CD4-positive, CD25-positive, alpha-beta regulatory T cell (primary cell): ENCODE data around the gene CEP112. TPM values are rescaled to one million over a fixed set of nuclear protein-coding genes. Genes with fewer than 3 reads are reported as not detected.

Experiments
- ATAC-seq, 2 donors: fragments of 150-1000 bp; cut with Tn5 transposase; one replicate each; pipeline ENCODE4 v1.10.0; 2021; ENCODE audit warnings: low read depth in 2 of 2, moderate number of reproducible peaks in 2 of 2, moderate library complexity in 1 of 2
- DNase-seq, 3 donors: peaks; one replicate each; pipeline versions ENCODE4 v3.0.0 to v3.0.0-alpha.2; 2012 to 2022; ENCODE audit warnings: mixed read lengths in 1 of 3
- H3K27ac ChIP-seq: one replicate; pipeline ENCODE4 v1.7.0; 2013; ENCODE audit warnings: mild to moderate bottlenecking, low read length; ENCODE audit not compliant: insufficient read depth, poor library complexity, severe bottlenecking
- H3K27me3 ChIP-seq: one replicate; pipeline ENCODE4 v1.7.0; 2013; ENCODE audit warnings: low read length; ENCODE audit not compliant: control insufficient read depth, insufficient read depth
- H3K36me3 ChIP-seq: one replicate; pipeline ENCODE4 v1.7.0; 2013; ENCODE audit warnings: mild to moderate bottlenecking, low read length, moderate library complexity; ENCODE audit not compliant: control insufficient read depth, insufficient read depth
- H3K4me1 ChIP-seq: 2 replicates; pipeline ENCODE4 v1.7.0; 2013; ENCODE audit warnings: mild to moderate bottlenecking, low read length; ENCODE audit not compliant: insufficient read depth, control insufficient read depth, poor library complexity, severe bottlenecking
- H3K4me3 ChIP-seq: one replicate; pipeline ENCODE4 v1.7.0; 2013; ENCODE audit warnings: low read depth, mild to moderate bottlenecking, low read length, moderate library complexity
- H3K9me3 ChIP-seq, 2 experiments: 1 replicate in 1 of 2; 2 replicates in 1 of 2; pipeline ENCODE4 v1.7.0; 2013; ENCODE audit warnings: low read length in 2 of 2, mild to moderate bottlenecking in 1 of 2, moderate library complexity in 1 of 2; ENCODE audit not compliant: control insufficient read depth in 2 of 2
- H3K27ac Mint-ChIP-seq, 3 donors: one replicate each; pipeline ENCODE4 v1.8.0; 2020 to 2022; ENCODE audit warnings: mild to moderate bottlenecking in 3 of 3, mixed read lengths in 3 of 3, moderate library complexity in 2 of 3
- H3K27me3 Mint-ChIP-seq: one replicate; pipeline ENCODE4 v1.8.0; 2022; ENCODE audit warnings: mild to moderate bottlenecking, mixed read lengths
- H3K36me3 Mint-ChIP-seq: one replicate; pipeline ENCODE4 v1.8.0; 2020; ENCODE audit warnings: mixed read lengths
- H3K4me1 Mint-ChIP-seq, 4 donors: one replicate each; pipeline ENCODE4 v1.8.0; 2020 to 2022; ENCODE audit warnings: mixed read lengths in 4 of 4, mild to moderate bottlenecking in 1 of 4
- H3K4me3 Mint-ChIP-seq, 4 donors: one replicate each; pipeline ENCODE4 v1.8.0; 2020 to 2022; ENCODE audit warnings: mild to moderate bottlenecking in 4 of 4, mixed read lengths in 4 of 4, moderate library complexity in 3 of 4
- H3K9me3 Mint-ChIP-seq, 7 donors: one replicate each; pipeline ENCODE4 v1.8.0; 2020 to 2022; ENCODE audit warnings: mixed read lengths in 7 of 7, mild to moderate bottlenecking in 3 of 7, moderate library complexity in 2 of 7
- polyA plus RNA-seq, 4 donors: library from polyadenylated mRNA; unstranded; fragments of 300-500 nt; fragmentation: Illumina TruSeq; gene quantifications; one replicate each; pipeline ENCODE4 v1.2.3, GENCODE V29; 2021
- total RNA-seq: library from RNA; stranded (reverse); gene quantifications from one replicate; pipeline ENCODE4 v1.2.3, GENCODE V29; 2022

CEP112 gene
- total and polyA plus RNA-seq, 5 donors from 2014 or later, result 0.15 to 2.3 (median 0.54) TPM; not detected in 1

DNA sequence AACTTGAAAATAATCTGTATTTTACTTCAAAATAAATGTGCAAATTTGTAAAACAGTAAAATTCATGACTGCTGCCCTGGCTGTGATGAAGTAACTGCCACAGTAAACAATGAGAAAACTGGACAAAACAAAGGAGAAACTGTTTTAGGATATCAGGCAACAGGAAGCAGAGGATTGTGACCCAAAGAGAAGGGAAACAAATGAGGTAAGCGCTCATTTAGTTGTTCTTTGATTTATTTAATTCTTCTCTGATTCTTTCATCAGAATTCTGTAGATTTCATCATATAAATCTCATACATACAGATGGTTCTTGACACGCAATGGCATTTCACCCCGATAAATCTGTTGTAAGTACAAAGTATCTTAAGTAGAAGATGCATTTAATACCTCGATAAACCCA lies 432.4 kb downstream of the CEP112 start:
- DNase-seq (no peak), ATAC-seq (no peak)
- Mint-ChIP-seq H3K4me3 (no peak overlapping the region), H3K27me3 (peaks cover 6% of the 10 kb centered on the region), H3K36me3 (peaks cover 6% of the 10 kb centered on the region), H3K4me1 (no peaks in the 10 kb centered on the region), H3K9me3 (peaks cover 0 to 4% (median 0%) of the 10 kb centered on the region in 7 donors), H3K27ac (no peak overlapping the region)
- H3K36me3 ChIP-seq, result no peaks in the 10 kb centered on the region
- no peak overlapping the region for H3K27ac ChIP-seq
- H3K27me3 ChIP-seq, result peaks cover 2% of the 10 kb centered on the region
- no peak overlapping the region for H3K4me3 ChIP-seq
- no peaks in the 10 kb centered on the region for H3K9me3 ChIP-seq
- H3K4me1 ChIP-seq, result no peaks in the 10 kb centered on the region

- no peak for DNase-seq
Observed at GRCh38 chr17:65756760-65757159, 435.2 kb downstream of the CEP112 start.

DNA sequence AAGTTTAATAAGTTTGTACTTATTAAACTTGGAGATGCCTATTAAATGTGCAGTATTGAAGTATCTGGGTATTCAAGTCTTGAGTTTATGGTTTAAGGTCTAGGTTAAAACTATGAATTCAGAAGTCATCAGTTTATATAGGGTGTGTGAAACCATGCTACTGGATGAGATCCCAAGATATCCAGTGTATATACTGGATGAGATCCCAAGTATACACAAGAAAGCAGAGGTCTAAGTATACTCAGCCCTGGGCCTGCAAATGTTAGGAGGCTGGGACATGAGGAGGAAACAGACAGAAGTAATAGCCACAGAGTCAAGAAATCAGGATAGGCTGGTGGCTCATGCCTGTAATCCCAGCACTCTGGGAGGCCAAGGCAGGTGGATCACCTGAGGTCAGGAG lies 436.1 kb downstream of the CEP112 start:
- DNase-seq (no peak), ATAC-seq (no peak)
- H3K27ac Mint-ChIP-seq, result no peak overlapping the region
- H3K4me3 Mint-ChIP-seq, result no peak overlapping the region
- Histone ChIP-seq H3K4me3 (no peak overlapping the region), H3K9me3 (no peaks in the 10 kb centered on the region), H3K27ac (no peak overlapping the region), H3K36me3 (no peaks in the 10 kb centered on the region), H3K27me3 (no peaks in the 10 kb centered on the region), H3K4me1 (peaks cover 5% of the 10 kb centered on the region)
- peaks cover 0 to 3% (median 0%) of the 10 kb centered on the region in 7 donors for H3K9me3 Mint-ChIP-seq
- H3K36me3 Mint-ChIP-seq, result peaks cover 6% of the 10 kb centered on the region
- H3K27me3 Mint-ChIP-seq, result no peaks in the 10 kb centered on the region
- peaks cover 2 to 18% (median 7%) of the 10 kb centered on the region in 4 donors for H3K4me1 Mint-ChIP-seq

More at GRCh38 chr17:65756760-65757159, 435.2 kb downstream of the CEP112 start:
- no peaks in the 10 kb centered on the region for H3K36me3 ChIP-seq
- no peaks in the 10 kb centered on the region for H3K27me3 Mint-ChIP-seq
- H3K27ac Mint-ChIP-seq, result no peak overlapping the region
- H3K27ac ChIP-seq, result no peak overlapping the region
- H3K4me3 ChIP-seq, result no peak overlapping the region
- H3K27me3 ChIP-seq, result no peaks in the 10 kb centered on the region
- H3K4me1 ChIP-seq, result no peaks in the 10 kb centered on the region
- no peak for ATAC-seq
- H3K4me1 Mint-ChIP-seq, result peaks cover 0 to 10% (median 0%) of the 10 kb centered on the region in 4 donors
- peaks cover 6% of the 10 kb centered on the region for H3K36me3 Mint-ChIP-seq
- H3K4me3 Mint-ChIP-seq, result no peak overlapping the region
- no peaks in the 10 kb centered on the region for H3K9me3 ChIP-seq
- peaks cover 0 to 3% (median 0%) of the 10 kb centered on the region in 7 donors for H3K9me3 Mint-ChIP-seq

- ATAC-seq, result no peak
- Histone ChIP-seq H3K4me3 (no peak overlapping the region), H3K36me3 (no peaks in the 10 kb centered on the region), H3K27me3 (no peaks in the 10 kb centered on the region), H3K4me1 (peaks cover 13% of the 10 kb centered on the region), H3K27ac (no peak overlapping the region), H3K9me3 (no peaks in the 10 kb centered on the region)
- peaks cover 6 to 27% (median 12%) of the 10 kb centered on the region in 4 donors for H3K4me1 Mint-ChIP-seq
- no peak overlapping the region for H3K27ac Mint-ChIP-seq
- DNase-seq, result no peak
- peaks cover 6% of the 10 kb centered on the region for H3K36me3 Mint-ChIP-seq
- no peak overlapping the region for H3K4me3 Mint-ChIP-seq
- H3K27me3 Mint-ChIP-seq, result no peaks in the 10 kb centered on the region
- H3K9me3 Mint-ChIP-seq, result peaks cover 0 to 4% (median 0%) of the 10 kb centered on the region in 7 donors
Observed at GRCh38 chr17:65754630-65755029, 437.3 kb downstream of the CEP112 start.

- Histone ChIP-seq H3K27me3 (no peaks in the 10 kb centered on the region), H3K4me3 (no peak overlapping the region), H3K4me1 (peaks cover 13% of the 10 kb centered on the region), H3K27ac (no peak overlapping the region), H3K36me3 (no peaks in the 10 kb centered on the region), H3K9me3 (no peaks in the 10 kb centered on the region)
- Mint-ChIP-seq H3K27ac (no peak overlapping the region), H3K4me1 (peaks cover 6 to 27% (median 12%) of the 10 kb centered on the region in 4 donors), H3K9me3 (peaks cover 0 to 4% (median 0%) of the 10 kb centered on the region in 7 donors), H3K36me3 (peaks cover 6% of the 10 kb centered on the region), H3K4me3 (no peak overlapping the region), H3K27me3 (no peaks in the 10 kb centered on the region)
- no peak for DNase-seq
- no peak for ATAC-seq
Observed at GRCh38 chr17:65754081-65754480, 437.9 kb downstream of the CEP112 start.

- no peaks in the 10 kb centered on the region for H3K27me3 Mint-ChIP-seq
- Histone ChIP-seq H3K27me3 (no peaks in the 10 kb centered on the region), H3K27ac (no peak overlapping the region), H3K36me3 (no peaks in the 10 kb centered on the region), H3K4me3 (no peak overlapping the region), H3K4me1 (peaks cover 13% of the 10 kb centered on the region), H3K9me3 (no peaks in the 10 kb centered on the region)
- peaks cover 6 to 27% (median 12%) of the 10 kb centered on the region in 4 donors for H3K4me1 Mint-ChIP-seq
- H3K9me3 Mint-ChIP-seq, result peaks cover 0 to 4% (median 0%) of the 10 kb centered on the region in 7 donors
- no peak overlapping the region for H3K4me3 Mint-ChIP-seq
- no peak for DNase-seq
- no peak overlapping the region for H3K27ac Mint-ChIP-seq
- peaks cover 6% of the 10 kb centered on the region for H3K36me3 Mint-ChIP-seq
- no peak for ATAC-seq
Observed at GRCh38 chr17:65753348-65753747, 438.6 kb downstream of the CEP112 start.

DNA sequence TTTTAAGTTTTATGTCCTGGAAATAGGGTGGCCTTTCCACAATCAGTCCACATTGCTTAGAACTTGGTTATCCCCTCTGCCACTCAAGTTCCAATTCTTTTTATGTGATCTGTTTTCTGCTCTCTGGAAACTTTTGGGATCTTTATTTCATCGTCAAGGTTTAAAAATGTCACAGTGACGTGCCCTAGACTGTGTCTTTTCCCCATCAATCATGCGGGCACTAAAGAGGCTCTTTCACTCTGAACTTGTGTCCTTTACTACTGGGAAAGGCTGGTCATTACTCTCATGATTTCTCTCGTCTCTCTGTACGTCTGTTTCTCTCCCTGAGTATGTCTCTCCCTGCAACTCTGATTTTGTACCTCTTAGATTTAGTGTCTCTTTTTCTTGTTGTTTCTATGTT lies 440.7 kb downstream of the CEP112 start:
- Histone ChIP-seq H3K27me3 (no peaks in the 10 kb centered on the region), H3K9me3 (no peaks in the 10 kb centered on the region), H3K4me3 (no peak overlapping the region), H3K36me3 (no peaks in the 10 kb centered on the region), H3K27ac (no peak overlapping the region), H3K4me1 (peaks cover 13% of the 10 kb centered on the region)
- Mint-ChIP-seq H3K9me3 (peaks cover 0 to 4% (median 0%) of the 10 kb centered on the region in 7 donors), H3K4me3 (peak overlapping the region in 1 of 4 donors; percentile 11), H3K27me3 (no peaks in the 10 kb centered on the region), H3K27ac (no peak overlapping the region), H3K36me3 (peaks cover 6% of the 10 kb centered on the region), H3K4me1 (peaks cover 6 to 30% (median 12%) of the 10 kb centered on the region in 4 donors)
- DNase-seq (no peak), ATAC-seq (no peak)

- H3K27me3 Mint-ChIP-seq, result no peaks in the 10 kb centered on the region
- peak; percentile 19 to 63 (median 61) for DNase-seq
- H3K9me3 Mint-ChIP-seq, result peaks cover 0 to 4% (median 0%) of the 10 kb centered on the region in 7 donors
- peak overlapping the region; percentile 7 to 45 (median 27) for H3K27ac Mint-ChIP-seq
- peak; percentile 75 to 83 for ATAC-seq
- Histone ChIP-seq H3K36me3 (no peaks in the 10 kb centered on the region), H3K27ac (peak overlapping the region; percentile 8), H3K4me3 (no peak overlapping the region), H3K4me1 (peaks cover 13% of the 10 kb centered on the region), H3K9me3 (no peaks in the 10 kb centered on the region), H3K27me3 (no peaks in the 10 kb centered on the region)
- H3K36me3 Mint-ChIP-seq, result peaks cover 6% of the 10 kb centered on the region
- peaks cover 6 to 30% (median 12%) of the 10 kb centered on the region in 4 donors for H3K4me1 Mint-ChIP-seq
- peak overlapping the region; percentile 22 to 88 (median 56) for H3K4me3 Mint-ChIP-seq
Observed at GRCh38 chr17:65750631-65751115, 441.3 kb downstream of the CEP112 start.
